GM12865 (cell line): ENCODE data around the gene DROSHA.

Source experiments
- DNase-seq: peaks from one replicate; pipeline ENCODE4 v3.0.0; 2010; ENCODE audit warnings: low read depth
- H3K4me3 ChIP-seq: 2 replicates; pipeline ENCODE4 v1.5.1; 2011; ENCODE audit warnings: mild to moderate bottlenecking, low read depth, low read length, control low read depth
- CTCF ChIP-seq: IDR thresholded peaks from 2 replicates; pipeline ENCODE4 v1.5.1; 2011; ENCODE audit warnings: low read length, control low read depth, low read depth, inconsistent platforms; ENCODE audit not compliant: insufficient read depth; ENCODE audit errors: missing control alignments

The DROSHA gene

GRCh38 chr5:31531888-31532547 lies at the start of gene DROSHA, which contains the start of gene C5orf22:
Gene DROSHA (minus strand): TSS chr5:31532093. CDS start chr5:31529059, 3,034 bp downstream.
Gene C5orf22 (plus strand): TSS chr5:31532301. CDS start chr5:31532393, 92 bp downstream.
- TF ChIP-seq CTCF: no peak
- peak; percentile 96 for DNase-seq

GRCh38 chr5:31579558-31579957 lies 47.7 kb upstream of the DROSHA start:
- H3K4me3 ChIP-seq: no peak overlapping the region
- DNase-seq: no peak
- TF ChIP-seq CTCF: no peak

More at GRCh38 chr5:31531888-31532547, at the start of gene DROSHA, which contains the start of gene C5orf22:
- peak within 1 kb of the TSS; percentile 89 for H3K4me3 ChIP-seq

- DNase-seq: no peak
- no peak for TF ChIP-seq CTCF
- no peak overlapping the region for H3K4me3 ChIP-seq
Measured at GRCh38 chr5:31577438-31577837, 45.5 kb upstream of the DROSHA start.

- H3K4me3 ChIP-seq: no peak overlapping the region
- no peak for TF ChIP-seq CTCF
- DNase-seq: no peak
Measured at GRCh38 chr5:31574772-31575171, 42.9 kb upstream of the DROSHA start.

GRCh38 chr5:31573494-31574142 lies 41.7 kb upstream of the DROSHA start:
- TF ChIP-seq CTCF: no peak
- H3K4me3 ChIP-seq: no peak overlapping the region
- DNase-seq: peak; percentile 50

- no peak for DNase-seq
- no peak overlapping the region for H3K4me3 ChIP-seq
- no peak for TF ChIP-seq CTCF
Measured at GRCh38 chr5:31569068-31569467, 37.2 kb upstream of the DROSHA start.
